H9 (cell line): ENCODE results near the gene MEIS3. TPM values are rescaled to one million over a fixed set of nuclear protein-coding genes. Genes with fewer than 3 reads are reported as not detected.

ENCODE experiments used
- DNase-seq: peaks from one replicate; pipeline ENCODE4 v3.0.0-alpha.2; 2017
- H2AFZ ChIP-seq: one replicate; pipeline ENCODE4 v1.6.1; 2013; ENCODE audit warnings: mild to moderate bottlenecking, low read length, control low read depth, moderate library complexity
- H2AK5ac ChIP-seq: 2 replicates; pipeline ENCODE4 v1.6.1; 2013; ENCODE audit warnings: low read length, control low read depth, mixed read lengths; ENCODE audit not compliant: insufficient read length
- H2BK120ac ChIP-seq: one replicate; pipeline ENCODE4 v1.6.1; 2013; ENCODE audit warnings: low read depth, mild to moderate bottlenecking, low read length, control low read depth, inconsistent platforms; ENCODE audit not compliant: poor library complexity, severe bottlenecking
- H2BK12ac ChIP-seq: 2 replicates; pipeline ENCODE4 v1.6.1; 2013; ENCODE audit warnings: low read length, control low read depth, mixed read lengths, low read depth; ENCODE audit not compliant: insufficient read length
- H2BK15ac ChIP-seq: 2 replicates; pipeline ENCODE4 v1.6.1; 2013; ENCODE audit warnings: low read depth, low read length, control low read depth
- H2BK20ac ChIP-seq: one replicate; pipeline ENCODE4 v1.6.1; 2013; ENCODE audit warnings: low read depth, mild to moderate bottlenecking, low read length, control low read depth, inconsistent platforms; ENCODE audit not compliant: poor library complexity, severe bottlenecking
- H2BK5ac ChIP-seq: 2 replicates; pipeline ENCODE4 v1.6.1; 2013; ENCODE audit warnings: low read length, control low read depth, mixed read lengths; ENCODE audit not compliant: insufficient read length
- H3K14ac ChIP-seq: 2 replicates; pipeline ENCODE4 v1.6.1; 2013; ENCODE audit warnings: low read length, control low read depth; ENCODE audit not compliant: insufficient read depth
- H3K18ac ChIP-seq: 2 replicates; pipeline ENCODE4 v1.6.1; 2013; ENCODE audit warnings: low read depth, mild to moderate bottlenecking, mixed read lengths, low read length, control low read depth; ENCODE audit not compliant: insufficient read length
- H3K23ac ChIP-seq: 2 replicates; pipeline ENCODE4 v1.6.1; 2013; ENCODE audit warnings: low read length, control low read depth, mixed read lengths, low read depth; ENCODE audit not compliant: insufficient read length
- H3K23me2 ChIP-seq: 2 replicates; pipeline ENCODE4 v1.6.1; 2013; ENCODE audit warnings: low read depth, mild to moderate bottlenecking, mixed read lengths, low read length, control low read depth; ENCODE audit not compliant: insufficient read length, poor library complexity, severe bottlenecking
- H3K27ac ChIP-seq: 2 replicates; pipeline ENCODE4 v1.5.1; 2013; ENCODE audit warnings: low read length, control low read depth, mixed read lengths, low read depth; ENCODE audit not compliant: insufficient read length
- H3K27me3 ChIP-seq: 2 replicates; pipeline ENCODE4 v1.6.1; 2013; ENCODE audit warnings: low read length, control low read depth, inconsistent platforms; ENCODE audit not compliant: insufficient read depth
- H3K4ac ChIP-seq: 2 replicates; pipeline ENCODE4 v1.6.1; 2013; ENCODE audit warnings: low read depth, mild to moderate bottlenecking, control low read depth, inconsistent platforms, low read length, moderate library complexity
- H3K4me1 ChIP-seq: 2 replicates; pipeline ENCODE4 v1.6.1; 2013; ENCODE audit warnings: low read length, control low read depth, inconsistent platforms; ENCODE audit not compliant: insufficient read depth
- H3K4me2 ChIP-seq: 2 replicates; pipeline ENCODE4 v1.6.1; 2013; ENCODE audit warnings: low read length, control low read depth, mixed read lengths; ENCODE audit not compliant: insufficient read length, insufficient read depth
- H3K56ac ChIP-seq: 2 replicates; pipeline ENCODE4 v1.6.1; 2013; ENCODE audit warnings: low read depth, mild to moderate bottlenecking, mixed read lengths, low read length, control low read depth; ENCODE audit not compliant: insufficient read length
- H3K79me1 ChIP-seq: 2 replicates; pipeline ENCODE4 v1.6.1; 2013; ENCODE audit warnings: low read depth, mild to moderate bottlenecking, moderate library complexity, low read length, control low read depth, inconsistent platforms; ENCODE audit not compliant: insufficient read depth, poor library complexity, severe bottlenecking
- H3K79me2 ChIP-seq: 2 replicates; pipeline ENCODE4 v1.6.1; 2013; ENCODE audit warnings: low read length, control low read depth, inconsistent platforms; ENCODE audit not compliant: insufficient read depth
- H3K9ac ChIP-seq: 2 replicates; pipeline ENCODE4 v1.6.1; 2013; ENCODE audit warnings: low read length, control low read depth, mixed read lengths; ENCODE audit not compliant: insufficient read length; ENCODE audit errors: extremely low read depth
- H3K9me3 ChIP-seq: one replicate; pipeline ENCODE4 v1.6.1; 2013; ENCODE audit warnings: low read depth, low read length, inconsistent platforms; ENCODE audit not compliant: control insufficient read depth
- H3T11ph ChIP-seq: one replicate; pipeline ENCODE4 v1.6.1; 2013; ENCODE audit warnings: mild to moderate bottlenecking, low read length, control low read depth, inconsistent platforms
- H4K20me1 ChIP-seq: one replicate; pipeline ENCODE4 v1.6.1; 2013; ENCODE audit not compliant: control insufficient read depth, insufficient read length, insufficient read depth
- H4K5ac ChIP-seq: 2 replicates; pipeline ENCODE4 v1.6.1; 2013; ENCODE audit warnings: low read depth, mild to moderate bottlenecking, mixed read lengths, low read length, control low read depth; ENCODE audit not compliant: insufficient read length
- H4K8ac ChIP-seq: replicated peaks from 2 replicates; pipeline ENCODE4 v1.6.1; 2013; ENCODE audit warnings: low read length, control low read depth, mixed read lengths, low read depth; ENCODE audit not compliant: insufficient read length
- H4K91ac ChIP-seq: 2 replicates; pipeline ENCODE4 v1.6.1; 2013; ENCODE audit warnings: low read depth, mild to moderate bottlenecking, moderate library complexity, mixed read lengths, low read length, control low read depth; ENCODE audit not compliant: insufficient read length
- H3K27ac Mint-ChIP-seq, 3 experiments: 2 replicates in 2 of 3; 3 replicates in 1 of 3; pipeline ENCODE4 v1.8.0; 2020 to 2021; ENCODE audit warnings: mixed read lengths in 3 of 3, mild to moderate bottlenecking in 1 of 3, moderate library complexity in 1 of 3
- H3K27me3 Mint-ChIP-seq: 2 replicates; pipeline ENCODE4 v1.8.0; 2021; ENCODE audit warnings: low read depth, mild to moderate bottlenecking, moderate library complexity, mixed read lengths
- H3K36me3 Mint-ChIP-seq, 3 experiments: 2 replicates in 2 of 3; 3 replicates in 1 of 3; pipeline ENCODE4 v1.8.0; 2020 to 2021; ENCODE audit warnings: low read depth in 3 of 3, mixed read lengths in 3 of 3; ENCODE audit not compliant: insufficient read depth in 1 of 3
- H3K4me1 Mint-ChIP-seq, 2 experiments: 2 replicates each; pipeline ENCODE4 v1.8.0; 2020; ENCODE audit warnings: mixed read lengths in 2 of 2
- H3K4me3 Mint-ChIP-seq, 2 experiments: 2 replicates in 1 of 2; 3 replicates in 1 of 2; pipeline ENCODE4 v1.8.0; 2020 to 2021; ENCODE audit warnings: mild to moderate bottlenecking in 2 of 2, mixed read lengths in 2 of 2, moderate library complexity in 1 of 2
- H3K9me3 Mint-ChIP-seq, 2 experiments: 2 replicates in 1 of 2; 3 replicates in 1 of 2; pipeline ENCODE4 v1.8.0; 2020; ENCODE audit warnings: mild to moderate bottlenecking in 2 of 2, mixed read lengths in 2 of 2, moderate library complexity in 1 of 2
- CTCF ChIP-seq: fragments of 200-600 bp; sonication (generic); conservative IDR thresholded peaks from 3 replicates; pipeline ENCODE4 v1.8.0; 2021; ENCODE audit warnings: antibody characterized with exemption, mild to moderate bottlenecking
- WGBS: extraction: QIAGEN DNeasy Blood & Tissue Kit; methylation state at CpG from one replicate; pipeline ENCODE4 v1.1.7; 2013; ENCODE audit warnings: missing lambda C conversion rate, low lambda C conversion rate, mixed read lengths; ENCODE audit not compliant: insufficient read length; ENCODE audit errors: extremely low coverage; 5-methylcytosine and 5-hydroxymethylcytosine counted together
- total RNA-seq: library from RNA; stranded (reverse); gene quantifications from 2 replicates; pipeline ENCODE4 v1.2.1, GENCODE V29; 2021

MEIS3 gene
- total RNA-seq, 1 experiment from 2014 or later: 44.0 TPM

DNA sequence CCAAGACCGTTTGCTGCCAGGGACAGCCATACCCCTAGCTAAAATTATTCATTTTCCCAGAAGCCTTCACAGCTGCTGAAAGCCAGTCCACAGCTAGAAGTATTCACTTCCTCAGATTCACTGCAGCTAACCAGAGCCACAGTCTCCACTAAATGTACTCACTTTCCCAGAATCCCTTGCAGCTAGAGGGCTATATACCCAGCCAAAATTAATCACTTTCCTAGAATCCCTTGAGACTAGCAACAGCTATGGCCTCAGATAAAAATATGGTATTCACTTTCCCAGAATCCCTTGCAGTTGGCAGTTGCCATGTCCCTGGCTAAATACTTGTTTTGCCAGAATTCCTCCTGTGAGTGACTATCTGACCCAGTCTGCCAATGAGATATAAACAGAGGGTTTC lies 13.8 kb upstream of the MEIS3 start:
- H2AFZ ChIP-seq: no peak overlapping the region

More for the DNA sequence above, 13.8 kb upstream of the MEIS3 start:
- peaks cover 18% of the 10 kb centered on the region for H3K27me3 Mint-ChIP-seq
- no peaks in the 10 kb centered on the region for H4K20me1 ChIP-seq
- no peak overlapping the region for H4K5ac ChIP-seq
- H3K56ac ChIP-seq: no peak overlapping the region
- peaks cover 9 to 22% of the 10 kb centered on the region in 2 experiments for H3K4me1 Mint-ChIP-seq
- no peak overlapping the region for H3T11ph ChIP-seq
- H3K23ac ChIP-seq: no peak overlapping the region
- H3K9me3 Mint-ChIP-seq: no peaks in the 10 kb centered on the region; a peak in 1 of 5 replicates
- no peak overlapping the region for H2BK12ac ChIP-seq
- H3K4me3 Mint-ChIP-seq: no peak overlapping the region
- no peak overlapping the region for H2BK15ac ChIP-seq
- H2BK5ac ChIP-seq: no peak overlapping the region
- H3K9me3 ChIP-seq: no peaks in the 10 kb centered on the region
- no peak overlapping the region for H3K27ac ChIP-seq
- TF ChIP-seq CTCF: no peak
- no peak overlapping the region for H3K14ac ChIP-seq
- no peaks in the 10 kb centered on the region for H3K4me1 ChIP-seq
- H3K23me2 ChIP-seq: peaks cover 14% of the 10 kb centered on the region
- WGBS: no CpG with 5 or more reads among the region's 1 CpG
- no peaks in the 10 kb centered on the region for H3K79me1 ChIP-seq
- H3K4ac ChIP-seq: no peak overlapping the region
- no peak overlapping the region for H4K91ac ChIP-seq
- H3K9ac ChIP-seq: no peak overlapping the region
- H3K18ac ChIP-seq: no peak overlapping the region
- no peaks in the 10 kb centered on the region for H3K79me2 ChIP-seq
- H3K36me3 Mint-ChIP-seq: no peaks in the 10 kb centered on the region; a peak in 1 of 7 replicates
- no peak overlapping the region for H4K8ac ChIP-seq
- H2AK5ac ChIP-seq: no peak overlapping the region
- H2BK120ac ChIP-seq: no peak overlapping the region
- H2BK20ac ChIP-seq: no peak overlapping the region
- no peak overlapping the region for H3K27ac Mint-ChIP-seq
- no peak overlapping the region for H3K4me2 ChIP-seq
- no peak for DNase-seq
- H3K27me3 ChIP-seq: no peaks in the 10 kb centered on the region
